Progenitor cell of endocrine pancreas (in vitro differentiated cells): Measurements from ENCODE around the gene SERINC5. TPM values are rescaled to one million over a fixed set of nuclear protein-coding genes. Genes with fewer than 3 reads are reported as not detected.
A peak's percentile ranks its signal among the peaks of the same experiment; 100 is the strongest.

Experiments used
- DNase-seq: peaks from one replicate; pipeline ENCODE4 v3.0.0; 2021; ENCODE audit warnings: low spot score; ENCODE audit not compliant: unreplicated experiment
- H3K27ac Mint-ChIP-seq: 2 replicates; pipeline ENCODE4 v1.8.0; 2021; ENCODE audit warnings: mild to moderate bottlenecking, moderate library complexity, mixed read lengths
- H3K27me3 Mint-ChIP-seq: 2 replicates; pipeline ENCODE4 v1.8.0; 2021; ENCODE audit warnings: mixed read lengths
- H3K36me3 Mint-ChIP-seq: 2 replicates; pipeline ENCODE4 v1.8.0; 2022; ENCODE audit warnings: mixed read lengths; ENCODE audit not compliant: insufficient read depth
- H3K4me1 Mint-ChIP-seq: 2 replicates; pipeline ENCODE4 v1.8.0; 2021; ENCODE audit warnings: low read depth, mixed read lengths
- H3K4me3 Mint-ChIP-seq: 2 replicates; pipeline ENCODE4 v1.8.0; 2021; ENCODE audit warnings: low read depth, mild to moderate bottlenecking, moderate library complexity, mixed read lengths
- H3K9me3 Mint-ChIP-seq: 2 replicates; pipeline ENCODE4 v1.8.0; 2021; ENCODE audit warnings: low read depth, mixed read lengths
- total RNA-seq: library from RNA; stranded (reverse); gene quantifications from 2 replicates; pipeline ENCODE4 v1.2.1, GENCODE V29; 2021
- TF ChIP-seq, protein P1 (sequence below): fragments of 200-600 bp; sonication (generic); IDR thresholded peaks from one replicate; pipeline ENCODE4 v1.5.0; 2021; ENCODE audit warnings: antibody characterized with exemption, mild to moderate bottlenecking; ENCODE audit not compliant: unreplicated experiment

SERINC5 gene
- total RNA-seq, 1 donor from 2014 or later = 198 TPM

DNA sequence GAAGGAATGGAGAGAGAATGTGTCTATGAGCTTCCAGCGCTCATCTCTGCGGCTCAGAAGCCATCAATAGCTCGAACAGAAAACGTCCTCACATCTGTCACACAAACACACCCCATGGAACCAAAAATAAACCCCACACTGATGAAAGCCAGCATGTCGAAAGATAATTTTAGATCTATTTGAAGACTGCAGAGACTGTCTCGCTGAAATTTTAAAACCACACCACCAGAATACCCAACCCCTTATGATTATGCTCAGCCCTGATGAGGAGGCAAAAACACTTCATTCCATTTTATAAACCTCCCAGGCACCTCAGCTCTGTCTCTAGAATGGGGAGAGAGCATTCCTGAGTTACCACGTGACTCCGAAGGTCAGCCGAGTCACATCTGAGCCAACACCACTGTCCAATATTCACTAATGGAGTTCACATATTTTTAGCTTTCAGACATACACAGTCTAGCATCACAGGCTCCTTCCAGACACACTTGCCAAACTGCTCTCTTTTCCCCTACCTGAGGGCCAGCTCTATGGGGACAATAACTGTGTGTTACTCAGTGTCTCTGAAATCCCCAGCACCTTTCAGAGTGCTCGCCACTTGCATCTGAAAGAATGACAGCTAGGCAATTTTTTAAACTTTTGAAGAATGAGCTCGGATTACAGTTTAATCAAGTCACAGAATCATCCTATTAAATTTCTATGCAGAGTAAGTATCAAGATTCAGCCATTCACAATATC, 63.2 kb downstream of the SERINC5 start:
- TF ChIP-seq, protein P1, sequence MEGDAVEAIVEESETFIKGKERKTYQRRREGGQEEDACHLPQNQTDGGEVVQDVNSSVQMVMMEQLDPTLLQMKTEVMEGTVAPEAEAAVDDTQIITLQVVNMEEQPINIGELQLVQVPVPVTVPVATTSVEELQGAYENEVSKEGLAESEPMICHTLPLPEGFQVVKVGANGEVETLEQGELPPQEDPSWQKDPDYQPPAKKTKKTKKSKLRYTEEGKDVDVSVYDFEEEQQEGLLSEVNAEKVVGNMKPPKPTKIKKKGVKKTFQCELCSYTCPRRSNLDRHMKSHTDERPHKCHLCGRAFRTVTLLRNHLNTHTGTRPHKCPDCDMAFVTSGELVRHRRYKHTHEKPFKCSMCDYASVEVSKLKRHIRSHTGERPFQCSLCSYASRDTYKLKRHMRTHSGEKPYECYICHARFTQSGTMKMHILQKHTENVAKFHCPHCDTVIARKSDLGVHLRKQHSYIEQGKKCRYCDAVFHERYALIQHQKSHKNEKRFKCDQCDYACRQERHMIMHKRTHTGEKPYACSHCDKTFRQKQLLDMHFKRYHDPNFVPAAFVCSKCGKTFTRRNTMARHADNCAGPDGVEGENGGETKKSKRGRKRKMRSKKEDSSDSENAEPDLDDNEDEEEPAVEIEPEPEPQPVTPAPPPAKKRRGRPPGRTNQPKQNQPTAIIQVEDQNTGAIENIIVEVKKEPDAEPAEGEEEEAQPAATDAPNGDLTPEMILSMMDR = no peak
- H3K4me1 Mint-ChIP-seq = peaks cover 58% of the 10 kb centered on the region
- no peak overlapping the region for H3K4me3 Mint-ChIP-seq
- H3K9me3 Mint-ChIP-seq = no peaks in the 10 kb centered on the region
- H3K27me3 Mint-ChIP-seq = no peaks in the 10 kb centered on the region
- peaks cover 9% of the 10 kb centered on the region for H3K36me3 Mint-ChIP-seq
- DNase-seq = no peak
- peak overlapping the region; percentile 79 for H3K27ac Mint-ChIP-seq

DNA sequence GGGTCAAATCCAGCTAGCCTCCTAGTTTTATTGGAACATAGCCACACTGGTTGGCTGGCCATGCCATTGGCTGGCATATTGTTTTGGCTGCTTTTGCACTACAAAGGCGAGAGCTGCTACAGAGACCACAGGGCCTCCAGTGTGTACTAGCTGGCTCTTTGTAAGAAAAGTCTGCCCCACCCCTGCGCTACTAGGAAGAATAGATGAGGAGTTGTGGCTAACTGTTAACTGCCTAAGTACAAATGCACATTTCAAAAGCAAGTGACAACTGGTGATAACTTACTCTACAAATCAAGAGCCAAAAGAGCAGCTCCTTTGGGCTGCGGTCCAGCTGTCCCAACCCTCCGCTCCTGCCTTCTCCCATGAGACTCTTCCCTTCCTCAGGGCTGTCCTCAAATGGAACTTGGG, 63.9 kb downstream of the SERINC5 start:
- Mint-ChIP-seq H3K36me3 (peaks cover 12% of the 10 kb centered on the region), H3K4me3 (no peak overlapping the region)

DNA sequence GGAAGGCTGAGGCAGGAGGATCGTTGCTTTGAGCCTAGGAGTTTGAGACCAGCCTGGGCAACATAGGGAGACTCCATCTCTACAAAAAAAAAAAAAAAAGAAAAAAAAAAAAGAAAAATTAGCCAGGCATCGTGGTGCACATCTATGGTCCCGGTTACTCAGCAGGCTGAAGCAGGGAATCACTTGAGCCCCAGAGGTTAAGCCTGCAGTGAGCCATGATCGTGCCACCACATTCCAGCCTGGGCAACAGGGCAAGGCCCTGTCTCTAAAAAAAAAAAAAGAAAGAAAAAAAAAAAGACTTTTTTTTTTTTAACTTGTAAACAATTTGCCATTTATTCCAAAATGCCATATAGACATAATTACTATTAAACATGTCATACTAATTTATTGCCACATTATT, 64.5 kb downstream of the SERINC5 start:
- TF ChIP-seq, protein P1 = no peak
- no peaks in the 10 kb centered on the region for H3K9me3 Mint-ChIP-seq
- H3K4me1 Mint-ChIP-seq = peaks cover 67% of the 10 kb centered on the region
- H3K27me3 Mint-ChIP-seq = no peaks in the 10 kb centered on the region
- H3K4me3 Mint-ChIP-seq = no peak overlapping the region
- H3K27ac Mint-ChIP-seq = peak overlapping the region; percentile 79
- H3K36me3 Mint-ChIP-seq = peaks cover 14% of the 10 kb centered on the region
- DNase-seq = no peak

More for the DNA sequence above, 63.9 kb downstream of the SERINC5 start:
- H3K4me1 Mint-ChIP-seq = peaks cover 64% of the 10 kb centered on the region
- TF ChIP-seq, protein P1 = no peak
- no peak for DNase-seq
- H3K27ac Mint-ChIP-seq = peak overlapping the region; percentile 79
- H3K9me3 Mint-ChIP-seq = no peaks in the 10 kb centered on the region
- no peaks in the 10 kb centered on the region for H3K27me3 Mint-ChIP-seq

DNA sequence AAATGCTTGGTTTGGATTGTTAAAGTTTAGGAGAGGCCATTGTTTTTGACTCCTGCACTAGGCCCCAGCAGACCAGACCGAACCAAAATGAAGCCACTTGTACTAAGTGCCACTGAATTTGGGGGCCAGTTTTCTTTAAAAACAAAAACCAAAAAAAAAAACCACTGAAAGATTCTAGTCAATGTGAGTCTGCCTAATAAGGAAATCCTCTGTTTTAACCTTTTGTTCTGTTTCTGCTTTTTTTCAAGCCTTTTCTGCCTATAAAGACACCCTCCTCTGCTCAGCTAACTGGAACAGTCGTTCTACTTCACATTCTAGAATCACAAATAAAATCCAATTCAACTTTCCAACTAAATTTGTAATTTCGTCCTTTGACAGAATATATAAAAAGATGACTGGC, 64.9 kb downstream of the SERINC5 start:
- Mint-ChIP-seq H3K36me3 (peaks cover 12% of the 10 kb centered on the region), H3K27me3 (no peaks in the 10 kb centered on the region), H3K4me3 (no peak overlapping the region), H3K9me3 (no peaks in the 10 kb centered on the region), H3K4me1 (peaks cover 68% of the 10 kb centered on the region), H3K27ac (peak overlapping the region; percentile 54)
- TF ChIP-seq, protein P1 = no peak
- DNase-seq = no peak

DNA sequence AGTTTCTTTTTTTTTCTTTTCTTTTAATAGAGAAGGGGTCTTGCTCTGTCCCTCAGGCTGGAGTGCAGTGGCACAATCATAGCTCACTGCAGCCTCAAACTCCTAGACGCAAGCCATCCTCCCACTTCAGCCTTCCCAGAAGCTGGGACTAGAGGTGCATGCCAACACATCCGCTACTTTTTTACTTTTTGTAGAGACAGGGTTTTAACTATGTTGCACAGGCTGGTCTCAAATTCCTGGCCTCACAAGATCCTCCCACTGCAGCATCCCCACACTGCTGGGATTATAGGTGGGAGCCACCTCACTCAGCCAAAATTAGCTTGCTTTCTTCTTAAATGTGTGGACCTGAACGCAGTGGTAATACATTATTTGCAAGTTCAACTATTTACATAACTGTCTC, 66.1 kb downstream of the SERINC5 start:
- H3K9me3 Mint-ChIP-seq = no peaks in the 10 kb centered on the region
- TF ChIP-seq, protein P1 = no peak
- H3K36me3 Mint-ChIP-seq = peaks cover 15% of the 10 kb centered on the region
- no peak for DNase-seq
- no peak overlapping the region for H3K4me3 Mint-ChIP-seq
- H3K4me1 Mint-ChIP-seq = peaks cover 75% of the 10 kb centered on the region
- H3K27me3 Mint-ChIP-seq = no peaks in the 10 kb centered on the region
- peak overlapping the region; percentile 78 for H3K27ac Mint-ChIP-seq
